Astrocyte (in vitro differentiated cells and primary cell): ENCODE data around the gene ATP11A.

Experiments
- CTCF ChIP-seq: IDR thresholded peaks from 2 replicates; pipeline ENCODE4 v1.5.1; 2011; ENCODE audit warnings: low read depth, mild to moderate bottlenecking, inconsistent platforms, low read length, moderate library complexity; ENCODE audit not compliant: insufficient read depth
- EZH2 ChIP-seq: IDR thresholded peaks from 2 replicates; pipeline ENCODE4 v1.6.1; 2012; ENCODE audit warnings: mild to moderate bottlenecking, low read length, inconsistent platforms; ENCODE audit not compliant: insufficient read depth

DNA sequence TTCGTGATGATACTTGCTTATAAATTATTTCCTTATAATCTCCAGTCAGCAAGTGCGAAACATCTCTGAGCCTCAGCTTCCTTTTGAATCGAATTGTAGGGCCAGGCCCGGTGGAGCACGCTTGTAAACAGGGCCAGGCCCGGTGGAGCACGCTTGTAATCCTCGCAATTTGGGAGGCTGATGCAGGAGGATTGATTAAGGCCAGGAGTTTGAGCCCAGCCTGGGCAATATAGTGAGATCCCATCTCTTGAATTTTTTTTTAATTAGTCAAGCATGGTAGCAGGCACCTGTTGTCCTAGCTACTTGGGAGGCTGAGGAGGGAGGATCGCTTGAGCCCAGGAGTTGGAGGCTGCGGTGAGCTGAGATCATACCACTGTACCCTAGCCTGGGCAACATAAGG, 163.0 kb downstream of the ATP11A start:
- TF ChIP-seq CTCF (no peak), EZH2 (no peak)
